Effector CD8-positive, alpha-beta T cell (primary cell): ENCODE results near the gene SMIM10L2A.
"Not testable (repeated sequence)": the region's sequence is repeated elsewhere in the genome, so short reads cannot be mapped to it uniquely, and the experiment has no call there.

Source experiments
- DNase-seq: peaks from one replicate; lab custom pipeline; 2025; lab: John Stamatoyannopoulos, UW

The SMIM10L2A gene

GRCh38 chrX:135423173-135423864 is 1.6 kb downstream of the SMIM10L2A start:
- not testable (repeated sequence) for DNase-seq

DNA sequence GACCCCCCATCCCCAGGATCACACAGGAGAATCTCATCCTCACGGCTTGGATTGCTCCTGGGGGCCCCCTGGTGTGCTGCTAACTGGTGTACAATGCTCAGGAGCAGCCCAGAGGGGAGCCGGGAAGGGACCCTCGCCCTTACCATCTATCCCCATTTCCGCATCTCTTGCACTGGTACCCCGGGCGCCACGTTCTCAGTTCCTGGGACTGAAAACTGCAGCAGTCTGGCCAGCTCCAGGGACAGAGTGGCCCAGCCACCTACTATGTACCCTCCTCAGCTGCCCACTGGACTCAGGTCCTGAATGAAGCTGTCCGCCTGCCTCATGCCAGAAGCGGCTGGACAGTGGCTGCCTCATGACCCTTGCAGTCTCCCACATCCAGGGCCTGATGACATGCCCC is 2.7 kb downstream of the SMIM10L2A start:
- no peak for DNase-seq

DNA sequence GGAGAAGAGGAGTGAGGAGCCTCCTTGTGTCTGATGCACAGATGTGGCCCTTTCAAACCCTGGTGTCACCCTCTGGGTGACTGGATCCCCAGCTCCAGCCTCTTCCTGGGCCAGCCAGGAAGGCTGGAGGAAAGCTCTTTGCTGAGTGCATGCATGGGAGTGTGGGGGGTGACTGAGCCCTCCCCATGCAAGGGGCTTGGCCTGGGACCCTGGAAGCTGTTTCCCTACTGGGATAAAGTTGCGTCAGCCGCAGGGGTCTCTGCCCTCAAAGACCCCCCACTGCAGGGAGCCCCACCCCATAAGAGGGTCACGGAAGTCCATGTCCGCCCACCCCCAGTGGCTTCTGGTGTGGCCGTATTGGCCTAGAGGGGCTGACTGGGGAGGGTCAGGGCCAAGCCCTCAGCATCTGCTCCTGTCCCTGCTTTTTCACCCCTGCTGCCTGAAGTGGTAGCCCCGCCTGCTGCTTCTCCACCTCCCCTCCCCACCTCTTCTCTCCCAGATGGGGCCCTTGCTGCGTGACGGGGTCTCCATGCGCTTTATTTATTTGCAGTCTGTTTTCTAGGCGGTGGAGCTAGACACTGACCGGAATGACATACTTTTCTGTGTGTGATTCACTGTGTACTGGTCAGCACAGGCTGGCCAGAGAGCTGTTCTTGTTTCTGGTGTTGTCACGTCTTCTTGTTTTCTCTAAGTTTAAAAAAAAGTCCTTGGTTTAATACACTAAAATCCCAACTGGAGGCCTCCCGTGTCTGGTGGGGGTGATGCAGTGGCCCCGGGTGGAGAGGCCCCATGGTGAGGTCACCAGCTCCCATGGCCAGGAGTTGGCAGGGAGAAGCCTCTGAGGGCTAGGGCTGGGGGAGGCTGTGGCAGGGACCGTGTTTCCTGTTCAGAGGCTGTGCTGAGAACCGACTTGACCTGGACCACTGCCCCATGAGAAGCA is 3.6 kb downstream of the SMIM10L2A start:
- DNase-seq, result no peak

- no peak for DNase-seq
Observed at GRCh38 chrX:135429429-135429828, 7.7 kb downstream of the SMIM10L2A start.

DNA sequence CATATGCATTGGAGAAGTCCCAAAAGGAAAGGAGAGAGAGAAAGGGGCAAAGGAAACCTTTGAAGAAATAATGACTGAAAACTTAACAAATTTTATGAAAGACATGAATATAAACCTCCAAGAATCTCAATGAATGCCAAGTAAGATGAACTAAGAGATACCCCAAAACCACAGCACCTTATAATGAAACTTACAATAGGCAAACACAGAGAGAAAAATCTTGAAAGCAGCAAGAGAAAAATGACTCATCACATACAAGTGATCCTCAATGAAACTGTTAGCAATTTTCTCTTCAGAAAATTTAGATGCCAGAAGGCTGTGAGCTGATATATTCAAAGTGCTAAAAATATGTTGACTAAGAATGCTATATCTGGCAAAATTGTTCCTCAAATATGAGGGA is 10.1 kb downstream of the SMIM10L2A start:
- no peak for DNase-seq

DNA sequence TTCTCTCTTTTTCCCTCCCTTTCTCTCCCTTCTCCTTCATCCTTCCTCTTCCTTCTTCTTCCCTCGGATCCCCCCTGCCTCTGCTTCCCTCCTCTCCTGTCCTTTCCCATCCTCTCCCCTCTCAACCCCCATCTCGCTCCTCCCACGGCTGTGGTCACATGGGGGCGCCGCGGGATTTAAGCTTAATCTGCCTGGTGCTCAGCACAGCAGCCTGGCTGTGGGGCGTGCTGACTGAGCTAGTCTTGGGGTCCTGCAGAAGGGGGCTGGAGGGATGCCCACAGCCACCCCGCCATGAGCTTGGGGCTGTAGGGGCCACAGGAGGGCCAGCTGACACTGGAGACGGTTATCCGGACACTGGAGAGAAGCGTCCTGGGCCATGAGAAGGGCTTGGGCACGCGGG is 10.7 kb downstream of the SMIM10L2A start:
- DNase-seq, result no peak

- DNase-seq, result no peak
Observed at GRCh38 chrX:135432881-135433521, 11.3 kb downstream of the SMIM10L2A start.

- no peak for DNase-seq
Observed at GRCh38 chrX:135433531-135434257, 11.9 kb downstream of the SMIM10L2A start.

DNA sequence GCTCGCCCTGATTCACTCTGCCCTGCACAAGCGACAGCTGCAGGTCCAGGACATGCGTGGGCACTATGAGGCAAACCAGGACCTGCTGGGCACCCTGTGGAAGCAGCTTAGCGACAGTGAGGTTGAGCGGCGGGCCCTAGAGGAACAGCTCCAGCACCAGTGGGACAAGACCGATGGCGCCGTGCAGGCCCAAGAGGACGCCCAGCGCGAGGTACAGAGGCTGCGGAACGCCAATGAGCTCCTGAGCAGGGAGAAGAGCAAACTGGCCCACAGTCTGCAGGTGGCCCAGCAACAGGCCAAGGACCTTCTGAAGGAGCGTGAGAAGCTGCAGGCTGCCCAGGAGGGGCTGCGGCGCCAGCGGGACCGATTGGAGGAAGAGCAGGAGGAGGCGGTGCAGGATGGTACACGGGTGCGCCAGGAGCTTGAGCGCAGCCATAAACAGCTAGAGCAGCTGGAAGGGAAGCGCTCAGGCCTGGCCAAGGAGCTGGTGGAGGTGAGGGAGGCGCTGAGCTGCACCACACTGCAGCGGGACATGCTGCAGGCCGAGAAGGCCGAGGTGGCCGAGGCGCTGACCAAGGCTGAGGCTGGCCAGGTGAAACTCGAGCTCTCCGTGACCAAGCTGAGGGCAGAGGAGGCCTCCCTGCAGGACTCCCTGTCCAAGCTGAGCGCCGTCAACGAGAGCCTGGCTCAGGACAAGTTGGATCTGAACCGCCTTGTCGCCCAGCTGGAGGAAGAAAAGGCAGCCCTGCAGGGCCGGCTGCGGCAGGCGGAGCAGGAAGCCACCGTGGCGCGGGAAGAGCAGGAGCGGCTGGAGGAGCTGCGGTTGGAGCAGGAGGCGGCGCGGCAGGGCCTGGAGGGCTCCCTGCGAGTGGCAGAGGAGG is 12.8 kb downstream of the SMIM10L2A start:
- DNase-seq, result no peak

- no peak for DNase-seq
Observed at GRCh38 chrX:135435139-135435922, 13.6 kb downstream of the SMIM10L2A start.

- DNase-seq, result no peak
Observed at GRCh38 chrX:135435933-135436332, 14.2 kb downstream of the SMIM10L2A start.

DNA sequence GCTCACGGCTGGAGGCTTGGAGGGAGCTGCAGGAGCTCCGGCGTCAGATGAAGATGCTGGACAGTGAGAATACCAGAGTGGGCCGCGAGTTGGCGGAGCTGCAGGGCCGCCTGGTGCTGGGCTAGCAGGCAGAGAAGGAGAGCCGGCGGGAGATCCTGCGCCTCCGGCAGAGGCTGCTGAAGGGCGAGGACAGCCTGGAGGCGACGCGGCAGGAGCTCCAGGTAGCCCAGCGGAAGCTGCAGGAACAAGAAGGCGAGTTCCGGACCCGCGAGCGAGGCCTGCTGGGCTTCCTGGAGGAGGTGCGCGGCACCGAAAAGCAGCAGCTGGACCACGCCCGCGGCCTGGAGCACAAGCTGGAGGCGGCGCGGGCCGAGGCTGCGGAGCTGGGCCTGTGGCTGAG is 14.7 kb downstream of the SMIM10L2A start:
- DNase-seq, result no peak

- DNase-seq, result no peak
Observed at GRCh38 chrX:135436966-135437866, 15.5 kb downstream of the SMIM10L2A start.

DNA sequence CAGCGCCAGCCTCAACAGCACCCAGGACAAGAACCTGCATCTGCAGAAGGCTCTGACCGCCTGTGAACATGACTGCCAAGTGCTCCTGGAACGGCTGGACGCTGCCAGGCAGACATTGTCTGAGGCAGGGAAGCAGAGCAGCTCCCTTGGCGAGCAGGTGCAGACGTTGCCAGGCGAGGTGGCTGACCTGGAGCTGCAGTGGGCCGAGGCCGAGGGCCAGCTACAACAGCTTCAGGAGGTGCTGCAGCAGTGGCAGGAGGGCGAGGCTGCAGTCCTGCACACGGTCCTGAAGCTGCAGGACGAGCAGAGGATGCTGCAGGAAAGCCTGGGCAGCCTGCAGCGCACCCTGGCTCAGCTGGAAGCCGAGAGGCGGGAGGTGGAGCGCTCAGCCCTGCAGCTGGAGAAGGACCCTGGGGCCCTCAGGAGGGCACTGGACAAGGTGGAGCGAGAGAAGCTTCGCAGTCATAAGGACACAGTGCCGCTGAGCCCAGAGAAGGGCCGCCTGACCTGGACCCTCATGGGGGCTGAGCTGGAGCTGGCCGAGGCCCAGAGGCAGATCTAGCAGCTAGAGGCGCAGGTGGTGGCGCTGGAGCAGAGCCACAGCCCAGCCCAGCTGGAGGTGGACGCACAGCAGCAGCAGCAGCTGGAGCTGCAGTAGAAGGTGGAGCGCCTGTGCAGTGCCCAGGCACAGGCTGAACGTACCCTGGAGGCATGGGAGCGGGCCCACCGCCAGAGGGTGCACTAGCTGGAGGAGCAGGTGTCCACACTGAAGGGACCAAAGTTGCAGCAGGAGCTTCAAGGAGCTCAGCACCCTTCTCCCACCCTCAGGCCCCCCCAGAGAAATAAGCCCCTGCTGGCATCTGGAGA is 16.4 kb downstream of the SMIM10L2A start:
- no peak for DNase-seq

DNA sequence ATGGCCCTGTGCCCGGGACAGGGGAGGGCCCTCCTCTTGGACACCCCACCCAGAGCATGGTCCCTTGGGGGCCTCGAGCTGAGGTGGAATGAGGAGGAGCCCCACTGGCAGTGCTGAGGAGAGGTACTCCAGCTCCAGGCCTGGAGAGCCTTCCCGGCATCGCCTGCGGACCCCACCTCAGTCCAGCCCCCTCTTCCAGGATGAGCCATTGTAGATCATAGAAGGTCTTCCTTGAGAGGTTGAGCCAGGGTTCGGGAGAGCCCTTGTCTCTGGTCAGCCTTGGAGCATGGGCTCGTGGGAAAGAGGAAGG is 16.9 kb downstream of the SMIM10L2A start:
- DNase-seq, result no peak

DNA sequence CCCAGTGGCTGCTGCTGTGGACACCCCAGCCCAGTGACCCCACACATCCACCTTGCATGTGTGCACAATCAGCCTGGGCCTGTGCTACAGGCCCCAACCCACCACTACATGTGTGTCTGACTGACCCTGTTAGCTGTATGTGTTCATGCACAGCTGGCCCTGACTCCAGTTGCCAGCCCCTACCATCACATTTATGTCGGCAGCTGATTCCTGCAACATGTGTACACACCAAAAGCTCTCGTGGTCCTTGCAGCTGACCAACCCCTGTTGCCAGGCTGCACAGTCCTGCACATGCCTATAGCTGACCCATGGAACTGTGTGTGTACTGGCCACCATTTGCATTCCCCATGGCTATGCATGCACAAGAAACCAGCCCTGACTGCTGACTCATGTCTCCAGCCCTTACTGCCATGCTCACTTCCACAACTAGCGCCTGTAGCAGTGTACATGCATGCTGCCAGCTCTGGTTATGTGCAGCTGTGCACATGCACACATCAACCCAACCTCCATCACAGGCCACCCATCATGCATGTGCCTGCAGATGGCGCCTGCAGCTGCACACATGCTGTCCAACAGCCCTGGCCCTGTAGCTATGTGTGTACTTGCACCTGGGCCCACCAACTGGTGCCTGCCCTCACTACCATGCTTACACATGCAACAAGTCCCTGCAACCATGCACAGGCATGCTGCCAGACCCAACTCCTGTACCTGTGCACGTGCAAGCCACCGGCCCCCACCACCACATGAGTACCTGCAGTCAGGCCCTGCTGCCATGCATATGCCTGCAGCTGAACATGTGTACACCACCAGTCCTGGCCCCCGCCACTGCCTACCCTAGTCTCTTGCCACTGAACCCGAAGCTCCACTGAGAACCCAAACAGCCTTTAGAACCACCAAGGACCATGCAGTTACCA is 28.1 kb downstream of the SMIM10L2A start:
- no peak for DNase-seq

DNA sequence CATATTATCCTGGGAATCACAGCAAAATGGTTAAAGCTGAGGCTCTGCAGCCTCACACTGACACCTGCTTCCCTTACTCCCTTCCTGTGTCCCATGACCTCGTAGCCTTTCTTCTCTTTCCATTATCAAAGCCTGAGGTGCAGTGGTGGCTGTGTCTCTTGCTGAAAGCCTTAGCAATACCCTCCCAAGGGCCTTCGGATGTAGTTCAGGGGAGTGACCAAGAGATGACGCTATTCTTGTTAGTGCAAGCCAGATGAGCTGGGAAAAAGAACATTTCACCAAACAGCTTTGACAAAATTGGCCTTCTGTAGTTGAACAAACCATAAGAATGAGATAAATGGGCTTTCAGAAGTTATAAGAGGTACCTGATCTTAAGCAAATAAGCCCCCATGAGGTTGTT is 31.6 kb downstream of the SMIM10L2A start:
- DNase-seq, result no peak
